GM23338 (cell line): ENCODE results near the gene AGAP2.

Source experiments
- CTCF ChIP-seq, 2 experiments: fragments of 200-600 bp in 1 of 2; sonication (generic) in 1 of 2; conservative IDR thresholded peaks; 2 replicates each; pipeline versions ENCODE4 v1.5.1 to v1.6.1; 2016 to 2017; ENCODE audit warnings: antibody characterized with exemption in 2 of 2, low read depth in 2 of 2, mild to moderate bottlenecking in 2 of 2, moderate library complexity in 1 of 2
- EZH2 ChIP-seq: fragments of 200-600 bp; sonication (generic); IDR thresholded peaks from one replicate; pipeline ENCODE4 v1.8.0; 2017; ENCODE audit warnings: antibody characterized with exemption, mild to moderate bottlenecking, low read depth; ENCODE audit not compliant: unreplicated experiment
- EZH2phosphoT487 ChIP-seq: fragments of 200-600 bp; sonication (generic); IDR thresholded peaks from one replicate; pipeline ENCODE4 v1.8.1; 2018; ENCODE audit warnings: antibody characterized with exemption; ENCODE audit not compliant: unreplicated experiment
- POLR2AphosphoS5 ChIP-seq: IDR thresholded peaks from 2 replicates; pipeline ENCODE4 v1.6.1; 2016; ENCODE audit warnings: antibody characterized with exemption, low read depth
- REST ChIP-seq: IDR thresholded peaks from one replicate; pipeline ENCODE4 v1.6.1; 2018; ENCODE audit warnings: antibody characterized with exemption; ENCODE audit not compliant: unreplicated experiment
- ZNF331 ChIP-seq: fragments of 250-450 bp; sonication (Bioruptor Pico); IDR thresholded peaks from 2 replicates; pipeline ENCODE4 v1.5.0; 2020; ENCODE audit warnings: low read depth, mild to moderate bottlenecking, moderate library complexity

GRCh38 chr12:57718641-57719528 is 19.7 kb downstream of the AGAP2 start:
- TF ChIP-seq CTCF (conservative IDR thresholded peaks at IDR 0.05; ENCODE audit: low read depth in 2 of 2) (no peak), EZH2phosphoT487 (no peak), POLR2AphosphoS5 (no peak), EZH2 (no peak), REST (no peak), ZNF331 (CRISPR knock-in tag) (no peak)
